Activated naive CD4-positive, alpha-beta T cell treated with anti-CD3 and anti-CD28 coated beads, Interleukin-2, amount 50 U/mL, for 72 hours (primary cell): ENCODE results near the gene KRTAP10-2. TPM values are rescaled to one million over a fixed set of nuclear protein-coding genes. Genes with fewer than 3 reads are reported as not detected.
"Not testable (repeated sequence)": the region's sequence is repeated elsewhere in the genome, so short reads cannot be mapped to it uniquely, and the experiment has no call there.

Experiments
- ATAC-seq, 2 donors: fragments of 150-1000 bp; cut with Tn5 transposase; 2 replicates each; pipeline ENCODE4 v1.10.0; 2021; ENCODE audit warnings: mild to moderate bottlenecking in 2 of 2, moderate library complexity in 2 of 2
- DNase-seq, 2 donors: peaks; one replicate each; pipeline ENCODE4 v3.0.0; 2021 to 2022; ENCODE audit warnings: low spot score in 2 of 2
- H3K27ac Mint-ChIP-seq, 2 donors: one replicate each; pipeline ENCODE4 v1.8.0; 2022; ENCODE audit warnings: mild to moderate bottlenecking in 2 of 2, mixed read lengths in 2 of 2
- H3K36me3 Mint-ChIP-seq, 2 donors: one replicate each; pipeline ENCODE4 v1.8.0; 2022; ENCODE audit warnings: mixed read lengths in 2 of 2
- H3K9me3 Mint-ChIP-seq, 2 donors: one replicate each; pipeline ENCODE4 v1.8.0; 2022; ENCODE audit warnings: mixed read lengths in 2 of 2
- total RNA-seq, 2 donors: library from RNA; stranded (reverse); gene quantifications; one replicate each; pipeline ENCODE4 v1.2.3, GENCODE V29; 2022

Gene KRTAP10-2
- total RNA-seq, 2 donors from 2014 or later = not detected

DNA sequence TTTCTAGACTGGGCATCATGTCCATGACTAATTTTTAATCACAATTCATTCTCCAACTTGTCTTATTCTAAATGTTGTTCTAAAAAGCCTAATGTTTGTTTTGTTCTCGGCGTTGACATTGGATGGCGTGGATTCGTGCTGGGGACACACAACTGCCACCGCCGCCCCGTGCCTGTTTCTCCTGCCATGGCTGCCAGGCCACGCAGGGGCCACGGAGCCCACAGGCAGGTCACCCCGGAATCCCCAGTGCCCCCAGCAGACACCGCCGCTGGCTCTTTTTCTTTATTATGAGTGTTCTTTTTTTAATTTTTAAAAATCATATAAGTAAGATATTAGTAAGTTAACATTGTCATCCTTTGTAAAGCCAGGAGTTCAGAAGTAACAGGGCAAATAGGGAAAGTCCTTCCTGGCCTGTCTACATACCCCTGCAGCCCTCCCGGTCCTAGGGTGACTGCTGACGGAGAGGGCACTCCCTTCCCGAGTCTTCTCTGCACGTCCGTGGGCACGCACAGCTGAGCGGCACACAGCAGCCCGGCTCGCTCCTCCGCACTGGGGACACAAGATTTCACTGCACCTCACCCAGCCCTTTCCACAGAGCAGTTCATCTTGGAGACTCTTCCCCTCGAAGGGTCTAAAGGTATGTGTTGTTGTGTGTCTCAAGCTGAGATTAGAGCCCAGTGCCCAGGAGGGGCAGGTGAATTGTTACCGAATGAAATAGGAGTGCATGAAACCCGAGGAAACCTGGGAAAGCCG lies 43.5 kb downstream of the KRTAP10-2 start:
- Mint-ChIP-seq H3K9me3 (no peaks in the 10 kb centered on the region), H3K27ac (no peak overlapping the region), H3K36me3 (no peaks in the 10 kb centered on the region)
- DNase-seq (no peak), ATAC-seq (no peak)

- no peak for ATAC-seq
Measured at GRCh38 chr21:44506279-44507255, 44.7 kb downstream of the KRTAP10-2 start.

DNA sequence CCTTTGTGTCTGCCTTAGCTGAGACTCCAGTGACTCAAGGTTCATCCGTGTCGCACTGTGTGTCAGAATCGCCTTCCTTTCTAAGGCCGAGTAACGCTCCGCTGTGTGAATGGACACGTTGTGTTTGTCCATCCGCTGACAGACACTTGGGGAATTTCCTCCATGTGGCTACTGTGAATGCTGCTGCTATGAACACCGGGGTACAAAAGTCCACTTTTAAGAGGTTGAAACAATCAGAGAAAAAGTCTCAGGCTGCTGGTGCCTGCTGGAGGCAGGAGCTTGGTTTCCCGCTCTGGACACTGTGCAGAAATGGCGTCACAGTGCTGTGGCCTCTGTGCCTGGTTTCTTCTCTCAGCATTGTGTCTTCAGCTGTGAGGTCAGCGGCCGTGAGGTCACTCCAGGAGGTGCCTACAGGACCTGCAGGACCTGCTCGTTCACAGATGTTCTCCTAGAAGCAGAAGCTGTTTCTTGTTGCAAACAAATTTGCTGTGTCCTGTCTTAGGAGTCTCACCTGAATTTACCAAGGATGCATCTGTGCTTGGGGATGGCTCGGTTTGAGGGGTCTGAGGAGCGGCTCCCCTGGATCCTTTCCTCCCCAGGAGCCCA lies 45.5 kb downstream of the KRTAP10-2 start:
- H3K9me3 Mint-ChIP-seq = no peaks in the 10 kb centered on the region
- no peak for ATAC-seq

More at GRCh38 chr21:44506279-44507255, 44.7 kb downstream of the KRTAP10-2 start:
- Mint-ChIP-seq H3K9me3 (no peaks in the 10 kb centered on the region), H3K27ac (peak overlapping the region in 1 of 2 donors; percentile 37), H3K36me3 (no peaks in the 10 kb centered on the region)
- no peak for DNase-seq

GRCh38 chr21:44503901-44504399 lies 47.4 kb downstream of the KRTAP10-2 start:
- no peaks in the 10 kb centered on the region for H3K9me3 Mint-ChIP-seq
- ATAC-seq = no peak
- no peaks in the 10 kb centered on the region for H3K36me3 Mint-ChIP-seq
- DNase-seq = no peak
- H3K27ac Mint-ChIP-seq = peak overlapping the region in 1 of 2 donors; percentile 65

More for the DNA sequence above, 45.5 kb downstream of the KRTAP10-2 start:
- H3K36me3 Mint-ChIP-seq = no peaks in the 10 kb centered on the region
- H3K27ac Mint-ChIP-seq = no peak overlapping the region
- no peak for DNase-seq

GRCh38 chr21:44503006-44503889 lies 48.1 kb downstream of the KRTAP10-2 start:
- H3K27ac Mint-ChIP-seq = peak overlapping the region in 1 of 2 donors; percentile 65
- not testable (repeated sequence) for H3K36me3 Mint-ChIP-seq, DNase-seq, ATAC-seq, H3K9me3 Mint-ChIP-seq

DNA sequence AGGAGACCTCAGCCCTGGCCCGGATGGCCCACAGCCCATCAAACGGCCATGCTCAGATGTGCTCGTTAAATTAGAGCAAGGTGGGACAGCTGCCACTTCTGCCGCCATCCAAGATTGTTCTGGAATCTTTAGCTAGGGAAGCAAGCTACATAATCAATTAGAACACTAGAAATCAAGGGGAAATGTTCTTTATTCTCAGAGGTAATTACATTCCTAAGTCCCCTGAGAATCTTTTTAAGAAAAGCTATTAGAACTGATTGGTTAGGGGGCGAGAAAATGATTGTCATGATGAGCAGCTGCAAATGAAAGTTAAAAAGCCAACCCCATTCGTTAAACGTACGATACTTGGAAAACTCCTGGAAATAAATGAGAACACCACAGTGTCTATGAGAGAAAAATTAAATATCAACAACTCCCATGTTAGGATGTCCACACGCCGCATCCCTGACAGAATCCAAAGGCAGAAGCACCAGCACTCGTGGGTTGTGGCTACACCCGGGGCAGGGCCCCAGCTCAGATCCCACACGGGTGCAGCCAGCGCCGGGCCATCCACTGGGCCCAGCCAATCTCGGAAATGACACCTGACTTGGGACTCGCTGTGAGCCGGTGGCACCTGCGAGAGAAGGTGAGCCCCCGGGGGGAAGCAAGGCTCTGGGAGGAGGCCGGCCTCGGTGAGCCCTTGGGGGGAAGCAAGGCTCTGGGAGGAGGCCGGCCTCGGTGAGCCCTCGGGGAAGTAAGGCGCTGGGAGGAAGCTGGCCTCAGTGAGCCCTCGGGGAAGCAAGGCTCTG lies 48.9 kb downstream of the KRTAP10-2 start:
- ATAC-seq = no peak
- no peaks in the 10 kb centered on the region for H3K36me3 Mint-ChIP-seq
- H3K9me3 Mint-ChIP-seq = no peaks in the 10 kb centered on the region
- DNase-seq = no peak
- H3K27ac Mint-ChIP-seq = peak overlapping the region in 1 of 2 donors; percentile 65

Other genes starting within 250 kb of the KRTAP10-2 start
- 10 to 100 TPM; 16.5 to 17.3 TPM for gene CFAP410, start 212.1 kb downstream of the KRTAP10-2 start, total RNA-seq
- gene TRPM2, start 197.9 kb downstream of the KRTAP10-2 start, total RNA-seq = 10 to 100 TPM in 1 of 2 donors, 1 to 10 TPM in 1; 8.5 to 16.3 TPM
- 1 to 10 TPM; 4.8 to 5.6 TPM for gene LRRC3, start 96.0 kb downstream of the KRTAP10-2 start, total RNA-seq
- gene KRTAP10-1, start 11.3 kb downstream of the KRTAP10-2 start, total RNA-seq = not detected
- gene KRTAP10-3, start 7.3 kb upstream of the KRTAP10-2 start, total RNA-seq = not detected
- gene KRTAP10-4, start 22.2 kb upstream of the KRTAP10-2 start, total RNA-seq = not detected
- not detected for gene KRTAP10-5, start 29.1 kb upstream of the KRTAP10-2 start, total RNA-seq
- gene KRTAP10-6, start 41.0 kb upstream of the KRTAP10-2 start, total RNA-seq = not detected
- not detected for gene KRTAP10-7, start 49.1 kb upstream of the KRTAP10-2 start, total RNA-seq
- gene KRTAP10-8, start 60.6 kb upstream of the KRTAP10-2 start, total RNA-seq = not detected
- gene KRTAP10-9, start 75.6 kb upstream of the KRTAP10-2 start, total RNA-seq = not detected
- gene KRTAP10-10, start 85.9 kb upstream of the KRTAP10-2 start, total RNA-seq = not detected
- gene KRTAP10-11, start 94.9 kb upstream of the KRTAP10-2 start, total RNA-seq = not detected
- gene KRTAP12-4, start 103.2 kb upstream of the KRTAP10-2 start, total RNA-seq = not detected
- gene KRTAP12-3, start 106.4 kb upstream of the KRTAP10-2 start, total RNA-seq = not detected
- gene KRTAP12-2, start 115.4 kb upstream of the KRTAP10-2 start, total RNA-seq = not detected
- not detected for gene KRTAP12-1, start 130.7 kb upstream of the KRTAP10-2 start, total RNA-seq
- gene KRTAP10-12, start 145.7 kb upstream of the KRTAP10-2 start, total RNA-seq = not detected
- not detected for gene TSPEAR, start 160.1 kb upstream of the KRTAP10-2 start, total RNA-seq